H9 (cell line): ENCODE results near the gene RPRD1A. TPM values are rescaled to one million over a fixed set of nuclear protein-coding genes. Genes with fewer than 3 reads are reported as not detected.

Experiments used
- DNase-seq: peaks from one replicate; pipeline ENCODE4 v3.0.0-alpha.2; 2017
- H2AFZ ChIP-seq: one replicate; pipeline ENCODE4 v1.6.1; 2013; ENCODE audit warnings: mild to moderate bottlenecking, low read length, control low read depth, moderate library complexity
- H2AK5ac ChIP-seq: 2 replicates; pipeline ENCODE4 v1.6.1; 2013; ENCODE audit warnings: low read length, control low read depth, mixed read lengths; ENCODE audit not compliant: insufficient read length
- H2BK120ac ChIP-seq: one replicate; pipeline ENCODE4 v1.6.1; 2013; ENCODE audit warnings: low read depth, mild to moderate bottlenecking, low read length, control low read depth, inconsistent platforms; ENCODE audit not compliant: poor library complexity, severe bottlenecking
- H2BK12ac ChIP-seq: 2 replicates; pipeline ENCODE4 v1.6.1; 2013; ENCODE audit warnings: low read length, control low read depth, mixed read lengths, low read depth; ENCODE audit not compliant: insufficient read length
- H2BK15ac ChIP-seq: 2 replicates; pipeline ENCODE4 v1.6.1; 2013; ENCODE audit warnings: low read depth, low read length, control low read depth
- H2BK20ac ChIP-seq: one replicate; pipeline ENCODE4 v1.6.1; 2013; ENCODE audit warnings: low read depth, mild to moderate bottlenecking, low read length, control low read depth, inconsistent platforms; ENCODE audit not compliant: poor library complexity, severe bottlenecking
- H2BK5ac ChIP-seq: 2 replicates; pipeline ENCODE4 v1.6.1; 2013; ENCODE audit warnings: low read length, control low read depth, mixed read lengths; ENCODE audit not compliant: insufficient read length
- H3K14ac ChIP-seq: 2 replicates; pipeline ENCODE4 v1.6.1; 2013; ENCODE audit warnings: low read length, control low read depth; ENCODE audit not compliant: insufficient read depth
- H3K18ac ChIP-seq: 2 replicates; pipeline ENCODE4 v1.6.1; 2013; ENCODE audit warnings: low read depth, mild to moderate bottlenecking, mixed read lengths, low read length, control low read depth; ENCODE audit not compliant: insufficient read length
- H3K23ac ChIP-seq: 2 replicates; pipeline ENCODE4 v1.6.1; 2013; ENCODE audit warnings: low read length, control low read depth, mixed read lengths, low read depth; ENCODE audit not compliant: insufficient read length
- H3K23me2 ChIP-seq: 2 replicates; pipeline ENCODE4 v1.6.1; 2013; ENCODE audit warnings: low read depth, mild to moderate bottlenecking, mixed read lengths, low read length, control low read depth; ENCODE audit not compliant: insufficient read length, poor library complexity, severe bottlenecking
- H3K27ac ChIP-seq: 2 replicates; pipeline ENCODE4 v1.5.1; 2013; ENCODE audit warnings: low read length, control low read depth, mixed read lengths, low read depth; ENCODE audit not compliant: insufficient read length
- H3K27me3 ChIP-seq: 2 replicates; pipeline ENCODE4 v1.6.1; 2013; ENCODE audit warnings: low read length, control low read depth, inconsistent platforms; ENCODE audit not compliant: insufficient read depth
- H3K4ac ChIP-seq: 2 replicates; pipeline ENCODE4 v1.6.1; 2013; ENCODE audit warnings: low read depth, mild to moderate bottlenecking, control low read depth, inconsistent platforms, low read length, moderate library complexity
- H3K4me1 ChIP-seq: 2 replicates; pipeline ENCODE4 v1.6.1; 2013; ENCODE audit warnings: low read length, control low read depth, inconsistent platforms; ENCODE audit not compliant: insufficient read depth
- H3K4me2 ChIP-seq: 2 replicates; pipeline ENCODE4 v1.6.1; 2013; ENCODE audit warnings: low read length, control low read depth, mixed read lengths; ENCODE audit not compliant: insufficient read length, insufficient read depth
- H3K56ac ChIP-seq: 2 replicates; pipeline ENCODE4 v1.6.1; 2013; ENCODE audit warnings: low read depth, mild to moderate bottlenecking, mixed read lengths, low read length, control low read depth; ENCODE audit not compliant: insufficient read length
- H3K79me1 ChIP-seq: 2 replicates; pipeline ENCODE4 v1.6.1; 2013; ENCODE audit warnings: low read depth, mild to moderate bottlenecking, moderate library complexity, low read length, control low read depth, inconsistent platforms; ENCODE audit not compliant: insufficient read depth, poor library complexity, severe bottlenecking
- H3K79me2 ChIP-seq: 2 replicates; pipeline ENCODE4 v1.6.1; 2013; ENCODE audit warnings: low read length, control low read depth, inconsistent platforms; ENCODE audit not compliant: insufficient read depth
- H3K9ac ChIP-seq: 2 replicates; pipeline ENCODE4 v1.6.1; 2013; ENCODE audit warnings: low read length, control low read depth, mixed read lengths; ENCODE audit not compliant: insufficient read length; ENCODE audit errors: extremely low read depth
- H3K9me3 ChIP-seq: one replicate; pipeline ENCODE4 v1.6.1; 2013; ENCODE audit warnings: low read depth, low read length, inconsistent platforms; ENCODE audit not compliant: control insufficient read depth
- H3T11ph ChIP-seq: one replicate; pipeline ENCODE4 v1.6.1; 2013; ENCODE audit warnings: mild to moderate bottlenecking, low read length, control low read depth, inconsistent platforms
- H4K20me1 ChIP-seq: one replicate; pipeline ENCODE4 v1.6.1; 2013; ENCODE audit not compliant: control insufficient read depth, insufficient read length, insufficient read depth
- H4K5ac ChIP-seq: 2 replicates; pipeline ENCODE4 v1.6.1; 2013; ENCODE audit warnings: low read depth, mild to moderate bottlenecking, mixed read lengths, low read length, control low read depth; ENCODE audit not compliant: insufficient read length
- H4K8ac ChIP-seq: replicated peaks from 2 replicates; pipeline ENCODE4 v1.6.1; 2013; ENCODE audit warnings: low read length, control low read depth, mixed read lengths, low read depth; ENCODE audit not compliant: insufficient read length
- H4K91ac ChIP-seq: 2 replicates; pipeline ENCODE4 v1.6.1; 2013; ENCODE audit warnings: low read depth, mild to moderate bottlenecking, moderate library complexity, mixed read lengths, low read length, control low read depth; ENCODE audit not compliant: insufficient read length
- H3K27ac Mint-ChIP-seq, 3 experiments: 2 replicates in 2 of 3; 3 replicates in 1 of 3; pipeline ENCODE4 v1.8.0; 2020 to 2021; ENCODE audit warnings: mixed read lengths in 3 of 3, mild to moderate bottlenecking in 1 of 3, moderate library complexity in 1 of 3
- H3K27me3 Mint-ChIP-seq: 2 replicates; pipeline ENCODE4 v1.8.0; 2021; ENCODE audit warnings: low read depth, mild to moderate bottlenecking, moderate library complexity, mixed read lengths
- H3K36me3 Mint-ChIP-seq, 3 experiments: 2 replicates in 2 of 3; 3 replicates in 1 of 3; pipeline ENCODE4 v1.8.0; 2020 to 2021; ENCODE audit warnings: low read depth in 3 of 3, mixed read lengths in 3 of 3; ENCODE audit not compliant: insufficient read depth in 1 of 3
- H3K4me1 Mint-ChIP-seq, 2 experiments: 2 replicates each; pipeline ENCODE4 v1.8.0; 2020; ENCODE audit warnings: mixed read lengths in 2 of 2
- H3K4me3 Mint-ChIP-seq, 2 experiments: 2 replicates in 1 of 2; 3 replicates in 1 of 2; pipeline ENCODE4 v1.8.0; 2020 to 2021; ENCODE audit warnings: mild to moderate bottlenecking in 2 of 2, mixed read lengths in 2 of 2, moderate library complexity in 1 of 2
- H3K9me3 Mint-ChIP-seq, 2 experiments: 2 replicates in 1 of 2; 3 replicates in 1 of 2; pipeline ENCODE4 v1.8.0; 2020; ENCODE audit warnings: mild to moderate bottlenecking in 2 of 2, mixed read lengths in 2 of 2, moderate library complexity in 1 of 2
- total RNA-seq: library from RNA; stranded (reverse); gene quantifications from 2 replicates; pipeline ENCODE4 v1.2.1, GENCODE V29; 2021
- TF ChIP-seq, protein P1 (sequence below): fragments of 200-600 bp; sonication (generic); conservative IDR thresholded peaks from 3 replicates; pipeline ENCODE4 v1.8.0; 2021; ENCODE audit warnings: antibody characterized with exemption, mild to moderate bottlenecking

The RPRD1A gene
- total RNA-seq, 1 experiment from 2014 or later, result 107 TPM

DNA sequence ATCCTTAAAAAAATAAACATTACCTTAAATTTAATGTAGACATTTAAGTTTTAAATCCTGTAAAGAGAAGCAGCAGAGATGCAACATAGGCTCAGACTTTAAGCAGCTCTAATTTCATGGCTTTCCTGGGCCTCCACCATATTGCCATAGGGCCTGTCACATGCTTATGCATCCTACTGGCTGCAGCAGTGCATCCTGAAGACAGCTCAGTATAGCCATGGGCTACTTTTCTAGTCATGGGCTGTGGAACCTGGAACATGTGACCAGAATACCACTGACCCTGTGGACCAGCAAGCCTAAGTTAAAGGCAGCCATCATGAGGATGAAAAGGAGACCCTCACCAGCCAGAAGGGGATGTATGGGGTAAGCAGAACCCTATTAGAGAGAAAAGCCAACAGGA is 84.2 kb downstream of the RPRD1A start:
- Histone ChIP-seq H3K27me3 (no peaks in the 10 kb centered on the region), H3K4me1 (no peaks in the 10 kb centered on the region), H3K79me2 (no peaks in the 10 kb centered on the region), H3K79me1 (no peaks in the 10 kb centered on the region), H2BK15ac (no peak overlapping the region), H2AFZ (no peak overlapping the region), H4K20me1 (no peaks in the 10 kb centered on the region), H3K4me2 (no peak overlapping the region), H3K23me2 (no peaks in the 10 kb centered on the region), H2BK20ac (no peak overlapping the region), H3K4ac (no peak overlapping the region), H4K8ac (no peak overlapping the region), H3K14ac (no peak overlapping the region), H4K5ac (no peak overlapping the region), H3K18ac (no peak overlapping the region), H2BK5ac (no peak overlapping the region), H3K23ac (no peak overlapping the region), H3T11ph (no peak overlapping the region), H2BK120ac (no peak overlapping the region), H2BK12ac (no peak overlapping the region), H2AK5ac (no peak overlapping the region), H3K9me3 (no peaks in the 10 kb centered on the region), H3K9ac (no peak overlapping the region), H3K56ac (no peak overlapping the region), H3K27ac (no peak overlapping the region), H4K91ac (no peak overlapping the region)
- Mint-ChIP-seq H3K9me3 (no peaks in the 10 kb centered on the region), H3K36me3 (peaks cover 19 to 50% (median 30%) of the 10 kb centered on the region in 3 experiments; a peak in 6 of 7 replicates), H3K27me3 (no peaks in the 10 kb centered on the region), H3K4me3 (no peak overlapping the region), H3K27ac (no peak overlapping the region), H3K4me1 (no peaks in the 10 kb centered on the region)
- no peak for DNase-seq
- TF ChIP-seq, protein P1, sequence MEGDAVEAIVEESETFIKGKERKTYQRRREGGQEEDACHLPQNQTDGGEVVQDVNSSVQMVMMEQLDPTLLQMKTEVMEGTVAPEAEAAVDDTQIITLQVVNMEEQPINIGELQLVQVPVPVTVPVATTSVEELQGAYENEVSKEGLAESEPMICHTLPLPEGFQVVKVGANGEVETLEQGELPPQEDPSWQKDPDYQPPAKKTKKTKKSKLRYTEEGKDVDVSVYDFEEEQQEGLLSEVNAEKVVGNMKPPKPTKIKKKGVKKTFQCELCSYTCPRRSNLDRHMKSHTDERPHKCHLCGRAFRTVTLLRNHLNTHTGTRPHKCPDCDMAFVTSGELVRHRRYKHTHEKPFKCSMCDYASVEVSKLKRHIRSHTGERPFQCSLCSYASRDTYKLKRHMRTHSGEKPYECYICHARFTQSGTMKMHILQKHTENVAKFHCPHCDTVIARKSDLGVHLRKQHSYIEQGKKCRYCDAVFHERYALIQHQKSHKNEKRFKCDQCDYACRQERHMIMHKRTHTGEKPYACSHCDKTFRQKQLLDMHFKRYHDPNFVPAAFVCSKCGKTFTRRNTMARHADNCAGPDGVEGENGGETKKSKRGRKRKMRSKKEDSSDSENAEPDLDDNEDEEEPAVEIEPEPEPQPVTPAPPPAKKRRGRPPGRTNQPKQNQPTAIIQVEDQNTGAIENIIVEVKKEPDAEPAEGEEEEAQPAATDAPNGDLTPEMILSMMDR, result no peak
